Karpas-422 (cell line): ENCODE results near the gene TCEAL8. TPM values are rescaled to one million over a fixed set of nuclear protein-coding genes. Genes with fewer than 3 reads are reported as not detected.

ENCODE experiments used
- DNase-seq: peaks from one replicate; pipeline ENCODE4 v3.0.0-alpha.2; 2015
- H2AFZ ChIP-seq: fragments of 200-600 bp; sonication (generic); 2 replicates; pipeline ENCODE4 v1.6.1; 2014; ENCODE audit warnings: antibody characterized with exemption, low read length, mixed read lengths
- H3K27ac ChIP-seq: fragments of 200-600 bp; sonication (generic); 2 replicates; pipeline ENCODE4 v1.5.1; 2014; ENCODE audit warnings: mild to moderate bottlenecking, low read length, moderate library complexity
- H3K27me3 ChIP-seq: fragments of 200-600 bp; sonication (generic); 2 replicates; pipeline ENCODE4 v1.6.1; 2014; ENCODE audit warnings: low read length, mixed read lengths
- H3K36me3 ChIP-seq: fragments of 200-600 bp; sonication (generic); 2 replicates; pipeline ENCODE4 v1.6.1; 2014; ENCODE audit warnings: low read length, mixed read lengths; ENCODE audit not compliant: insufficient read depth
- H3K4me1 ChIP-seq: fragments of 200-600 bp; sonication (generic); 2 replicates; pipeline ENCODE4 v1.6.1; 2014; ENCODE audit warnings: mild to moderate bottlenecking, low read length, mixed read lengths
- H3K4me2 ChIP-seq: fragments of 200-600 bp; sonication (generic); 2 replicates; pipeline ENCODE4 v1.6.1; 2014; ENCODE audit warnings: low read length, low read depth, mild to moderate bottlenecking; ENCODE audit not compliant: poor library complexity, severe bottlenecking
- H3K4me3 ChIP-seq: fragments of 200-600 bp; sonication (generic); 2 replicates; pipeline ENCODE4 v1.5.1; 2014; ENCODE audit warnings: mild to moderate bottlenecking, antibody characterized with exemption, low read length, mixed read lengths
- H3K79me2 ChIP-seq: fragments of 200-600 bp; sonication (generic); 2 replicates; pipeline ENCODE4 v1.6.1; 2014; ENCODE audit warnings: mild to moderate bottlenecking, low read length, mixed read lengths
- H3K9ac ChIP-seq: fragments of 200-600 bp; sonication (generic); 2 replicates; pipeline ENCODE4 v1.6.0; 2014; ENCODE audit warnings: low read length
- H3K9me2 ChIP-seq: fragments of 200-600 bp; sonication (generic), shearing (Covaris generic); replicated peaks from 2 replicates; pipeline ENCODE4 v1.6.0; 2014; ENCODE audit warnings: mild to moderate bottlenecking, low read length, moderate library complexity; ENCODE audit not compliant: insufficient read depth
- H3K9me3 ChIP-seq: fragments of 300-700, 200-600 bp; sonication (generic); 2 replicates; pipeline ENCODE4 v1.6.1; 2014; ENCODE audit warnings: low read length, mixed read lengths
- H4K20me1 ChIP-seq: fragments of 200-600 bp; sonication (generic); 2 replicates; pipeline ENCODE4 v1.6.1; 2014; ENCODE audit warnings: mild to moderate bottlenecking, antibody characterized with exemption, low read length, low read depth; ENCODE audit not compliant: insufficient read depth
- total RNA-seq: library from RNA; depleted of rRNA; stranded (reverse); fragments of >200 nt; shearing (Covaris generic); gene quantifications from 2 replicates; pipeline ENCODE4 v1.2.3, GENCODE V29; 2014; ENCODE audit warnings: low replicate concordance; rRNA removed

TCEAL8 gene
- 43.8 and 44.3 TPM in 2 replicates for total RNA-seq

DNA sequence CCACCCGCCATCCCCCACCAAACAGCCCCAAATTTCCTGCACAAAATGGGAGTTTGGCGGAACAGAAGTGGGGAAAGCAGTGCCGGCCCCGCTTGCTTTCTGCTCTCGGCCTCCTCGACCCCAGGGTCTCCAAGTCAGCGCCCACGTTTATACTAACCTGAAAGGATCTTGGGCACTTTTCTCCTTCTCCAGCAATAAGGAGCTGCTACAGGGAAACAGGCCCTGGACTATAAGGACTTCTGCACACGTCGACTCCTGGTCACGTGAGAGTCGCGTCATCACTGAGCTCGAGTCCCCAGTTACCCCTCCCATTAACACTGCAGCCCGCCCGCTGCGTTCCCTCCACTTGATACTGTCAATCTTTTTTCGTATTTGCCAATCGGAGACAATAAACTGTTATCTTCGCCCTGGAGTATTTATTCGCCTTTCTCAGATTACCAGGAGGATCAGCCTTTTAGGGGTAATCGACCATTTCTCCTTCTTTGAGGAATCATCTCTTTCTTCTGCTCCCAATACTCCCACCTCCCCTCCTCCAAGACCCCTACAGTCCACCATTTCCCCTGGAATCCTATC is at the start of gene TCEAL8:
Gene TCEAL8 (minus strand): TSS at position 235 of the 573 bp plus-strand sequence. CDS start 1,176 bp downstream, outside the sequence.
- peak within 1 kb of the TSS; percentile 84 for H3K4me3 ChIP-seq
- no peaks in the 10 kb centered on the region for H3K27me3 ChIP-seq
- H3K9me2 ChIP-seq: no peaks in the 10 kb centered on the region
- H3K9ac ChIP-seq: peak within 1 kb of the TSS; percentile 86
- peaks cover 11% of the 10 kb centered on the region for H3K4me1 ChIP-seq
- peak within 1 kb of the TSS; percentile 37; the same call in 1 of the 2 replicates for H3K27ac ChIP-seq
- H2AFZ ChIP-seq: peak within 1 kb of the TSS; percentile 96
- no peaks in the 10 kb centered on the region for H3K9me3 ChIP-seq
- no peaks in the 10 kb centered on the region for H4K20me1 ChIP-seq
- no peaks in the 10 kb centered on the region for H3K36me3 ChIP-seq
- H3K79me2 ChIP-seq: peaks cover 5% of the 10 kb centered on the region; the same call in 1 of the 2 replicates
- peak; percentile 85 for DNase-seq
- H3K4me2 ChIP-seq: peak within 1 kb of the TSS; percentile 81

DNA sequence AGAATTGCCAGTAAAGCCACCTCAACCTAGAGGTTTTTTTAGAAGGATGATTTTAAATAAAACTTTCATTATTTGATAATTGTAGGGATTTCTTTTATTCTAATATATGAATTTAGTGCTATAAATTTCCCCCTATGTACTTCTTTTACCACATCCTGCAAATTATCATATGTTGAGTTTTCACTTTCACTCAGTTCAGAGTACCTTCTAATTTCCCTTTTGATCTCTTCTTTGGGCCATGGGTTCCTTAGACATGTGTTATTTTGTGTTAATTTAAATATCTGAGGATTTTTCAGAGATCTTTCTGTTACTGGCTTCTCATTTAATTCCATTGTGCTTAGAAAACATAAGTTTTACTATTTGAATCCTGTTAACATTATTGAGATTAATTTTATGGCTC is 49.8 kb upstream of the TCEAL8 start:
- Histone ChIP-seq H3K9me2 (no peaks in the 10 kb centered on the region), H2AFZ (no peak overlapping the region), H3K27ac (no peak overlapping the region), H4K20me1 (no peaks in the 10 kb centered on the region), H3K79me2 (no peaks in the 10 kb centered on the region), H3K9ac (no peak overlapping the region), H3K4me3 (no peak overlapping the region), H3K27me3 (no peaks in the 10 kb centered on the region), H3K36me3 (no peaks in the 10 kb centered on the region), H3K4me1 (no peaks in the 10 kb centered on the region), H3K4me2 (no peak overlapping the region), H3K9me3 (no peaks in the 10 kb centered on the region)
- no peak for DNase-seq

DNA sequence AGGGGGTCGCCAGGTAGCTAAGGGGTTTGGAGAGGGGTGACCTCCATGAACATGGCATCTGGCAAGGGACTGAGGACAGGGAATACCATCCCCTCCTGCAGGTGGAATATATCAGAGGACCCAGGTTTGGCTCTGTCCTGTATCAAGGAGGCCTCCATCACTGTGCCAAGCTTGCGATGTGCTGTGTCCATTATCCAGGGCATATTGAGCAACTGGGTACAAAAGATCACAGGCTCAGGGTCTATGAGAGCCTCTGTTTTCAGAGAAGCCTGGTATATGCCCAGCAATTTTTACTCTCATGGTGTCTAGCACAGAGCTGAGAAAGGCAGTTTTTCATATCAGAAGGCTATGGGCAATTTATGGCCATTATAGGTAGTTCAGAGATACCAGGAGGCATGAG is 38.2 kb upstream of the TCEAL8 start:
- H3K4me1 ChIP-seq: no peaks in the 10 kb centered on the region
- H3K36me3 ChIP-seq: no peaks in the 10 kb centered on the region
- no peak overlapping the region for H3K4me2 ChIP-seq
- no peaks in the 10 kb centered on the region for H3K79me2 ChIP-seq
- no peak overlapping the region for H2AFZ ChIP-seq
- no peak overlapping the region for H3K9ac ChIP-seq
- no peaks in the 10 kb centered on the region for H3K27me3 ChIP-seq
- no peak overlapping the region for H3K27ac ChIP-seq
- H4K20me1 ChIP-seq: no peaks in the 10 kb centered on the region
- H3K9me3 ChIP-seq: no peaks in the 10 kb centered on the region
- DNase-seq: no peak
- no peak overlapping the region for H3K4me3 ChIP-seq
- H3K9me2 ChIP-seq: no peaks in the 10 kb centered on the region

DNA sequence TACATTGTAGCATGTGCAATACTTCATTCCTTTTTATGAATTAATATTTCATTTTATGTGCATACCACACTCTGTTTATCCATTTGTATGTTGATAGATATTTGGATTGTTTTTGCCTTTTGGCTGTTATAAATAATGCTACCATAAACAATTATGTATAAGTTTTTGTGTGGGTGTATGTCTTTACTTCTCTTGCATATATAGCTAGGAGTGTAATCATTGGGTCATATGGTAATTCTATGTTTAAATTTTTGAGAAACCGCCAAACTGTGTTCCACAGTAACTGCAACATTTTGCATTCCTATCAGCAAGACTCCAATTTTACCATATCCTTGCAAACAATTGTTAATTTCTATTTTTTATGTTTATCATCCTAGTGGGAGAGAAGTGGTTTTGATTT is 24.7 kb upstream of the TCEAL8 start:
- no peaks in the 10 kb centered on the region for H3K9me3 ChIP-seq
- no peaks in the 10 kb centered on the region for H3K79me2 ChIP-seq
- no peak for DNase-seq
- H2AFZ ChIP-seq: no peak overlapping the region
- H3K9me2 ChIP-seq: no peaks in the 10 kb centered on the region
- H3K27me3 ChIP-seq: no peaks in the 10 kb centered on the region
- H3K27ac ChIP-seq: no peak overlapping the region
- H3K4me1 ChIP-seq: no peaks in the 10 kb centered on the region
- H3K9ac ChIP-seq: no peak overlapping the region
- H3K4me2 ChIP-seq: no peak overlapping the region
- 0 out of 2 replicates have a peak, but pooled peaks cover 3% of the 10 kb centered on the region for H4K20me1 ChIP-seq
- H3K36me3 ChIP-seq: no peaks in the 10 kb centered on the region
- no peak overlapping the region for H3K4me3 ChIP-seq

DNA sequence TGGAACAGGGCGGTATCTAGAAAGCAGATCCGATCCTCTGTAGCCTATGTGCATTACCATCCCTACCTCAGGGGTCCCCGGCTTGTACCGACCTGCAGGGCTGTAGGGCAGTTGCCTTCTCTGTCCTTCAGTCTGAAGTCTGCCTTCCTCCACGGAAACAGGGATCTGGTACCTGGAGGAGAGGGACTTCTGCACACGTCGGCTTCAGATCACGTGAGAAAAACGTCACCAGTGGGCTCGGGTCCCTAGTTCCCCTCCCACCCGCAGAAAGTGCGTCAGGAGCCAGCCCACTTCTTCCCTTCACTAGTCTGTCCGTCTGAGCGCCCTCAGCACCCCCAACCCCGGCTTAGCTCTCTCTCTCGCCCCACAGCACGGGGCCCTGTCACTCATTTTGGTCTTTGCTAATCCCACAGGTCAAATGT is 21.6 kb upstream of the TCEAL8 start, which contains the start of gene TCEAL5:
Gene TCEAL5 (minus strand): TSS at position 170 of the 422 bp plus-strand sequence. CDS start 2,187 bp downstream, outside the sequence.
- no peaks in the 10 kb centered on the region for H3K9me3 ChIP-seq
- no peak for DNase-seq
- no peak within 1 kb of the TSS for H3K9ac ChIP-seq
- H3K79me2 ChIP-seq: no peaks in the 10 kb centered on the region
- H3K4me2 ChIP-seq: no peak within 1 kb of the TSS
- no peak within 1 kb of the TSS for H3K4me3 ChIP-seq
- H3K27me3 ChIP-seq: no peaks in the 10 kb centered on the region
- H3K4me1 ChIP-seq: no peaks in the 10 kb centered on the region
- H3K27ac ChIP-seq: no peak within 1 kb of the TSS
- no peak within 1 kb of the TSS for H2AFZ ChIP-seq
- no peaks in the 10 kb centered on the region for H3K36me3 ChIP-seq
- 0 out of 2 replicates have a peak, but pooled peaks cover 3% of the 10 kb centered on the region for H4K20me1 ChIP-seq
- no peaks in the 10 kb centered on the region for H3K9me2 ChIP-seq

DNA sequence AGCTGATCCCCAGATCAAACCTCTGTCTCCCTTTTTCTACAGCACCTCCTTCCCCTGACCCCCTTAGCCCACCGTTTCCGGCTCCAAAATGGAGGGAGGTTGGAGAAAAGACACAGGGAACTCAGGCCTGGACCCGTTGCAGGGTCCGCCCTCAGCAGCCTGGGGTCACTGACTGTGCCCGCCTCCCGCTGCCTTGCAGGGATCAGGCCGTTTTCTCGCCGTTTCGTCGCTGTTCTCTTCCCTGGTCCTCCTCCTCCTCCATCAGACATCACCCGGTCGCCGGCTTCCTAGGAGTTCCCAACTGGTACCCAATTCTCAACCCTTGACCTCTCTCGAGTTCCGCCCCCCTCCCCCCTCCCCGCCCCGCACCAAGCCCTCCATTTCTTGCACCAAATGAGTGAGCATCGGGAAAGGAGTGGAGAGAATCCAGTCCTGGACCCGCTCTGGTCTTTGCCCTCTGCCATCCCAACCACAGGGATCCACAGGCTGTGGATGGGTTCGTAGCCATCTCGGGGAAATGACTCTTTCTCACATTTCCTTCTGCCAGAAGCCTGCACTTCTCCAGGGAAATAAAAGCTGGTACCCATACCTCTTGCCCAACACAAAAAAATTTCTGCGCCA is 21.1 kb upstream of the TCEAL8 start:
- no peaks in the 10 kb centered on the region for H3K9me2 ChIP-seq
- no peaks in the 10 kb centered on the region for H3K9me3 ChIP-seq
- no peaks in the 10 kb centered on the region for H3K4me1 ChIP-seq
- H3K36me3 ChIP-seq: no peaks in the 10 kb centered on the region
- no peaks in the 10 kb centered on the region for H3K27me3 ChIP-seq
- no peak overlapping the region for H2AFZ ChIP-seq
- no peak overlapping the region for H3K4me3 ChIP-seq
- H3K27ac ChIP-seq: no peak overlapping the region
- no peaks in the 10 kb centered on the region for H3K79me2 ChIP-seq
- 0 out of 2 replicates have a peak, but pooled peaks cover 3% of the 10 kb centered on the region for H4K20me1 ChIP-seq
- no peak for DNase-seq
- H3K4me2 ChIP-seq: no peak overlapping the region
- no peak overlapping the region for H3K9ac ChIP-seq

DNA sequence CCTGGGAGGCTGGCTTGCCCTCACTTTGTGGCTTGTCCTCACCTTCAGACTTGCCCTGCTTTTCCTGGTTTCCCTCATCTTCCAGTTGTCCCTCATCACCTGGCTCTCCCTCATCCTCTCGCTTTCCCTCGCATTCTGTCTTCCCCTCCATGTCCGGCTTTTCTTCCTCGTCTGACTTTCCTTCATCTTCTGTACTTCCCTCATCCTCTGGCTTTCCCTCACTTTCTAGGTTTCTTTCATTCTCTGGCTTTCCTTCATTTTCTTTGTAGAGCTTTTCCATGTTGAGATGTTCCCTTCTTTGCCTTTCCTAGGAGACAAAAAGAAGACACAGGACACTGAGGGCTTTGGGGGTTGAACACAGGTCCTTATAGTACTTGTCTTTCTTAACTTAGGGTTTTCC is 19.3 kb upstream of the TCEAL8 start:
- Histone ChIP-seq H2AFZ (no peak overlapping the region), H3K27ac (no peak overlapping the region), H3K9me2 (no peaks in the 10 kb centered on the region), H3K9ac (no peak overlapping the region), H3K79me2 (no peaks in the 10 kb centered on the region), H3K36me3 (no peaks in the 10 kb centered on the region), H3K4me2 (no peak overlapping the region), H3K27me3 (no peaks in the 10 kb centered on the region), H3K4me3 (no peak overlapping the region), H3K4me1 (no peaks in the 10 kb centered on the region), H4K20me1 (0 out of 2 replicates have a peak, but pooled peaks cover 3% of the 10 kb centered on the region), H3K9me3 (no peaks in the 10 kb centered on the region)
- DNase-seq: no peak

- H4K20me1 ChIP-seq: no peaks in the 10 kb centered on the region
- peaks cover 4% of the 10 kb centered on the region; the same call in 1 of the 2 replicates for H3K27me3 ChIP-seq
- no peak overlapping the region for H3K9ac ChIP-seq
- peaks cover 5% of the 10 kb centered on the region; the same call in 1 of the 2 replicates for H3K9me3 ChIP-seq
- H3K79me2 ChIP-seq: peaks cover 5% of the 10 kb centered on the region; the same call in 1 of the 2 replicates
- no peak overlapping the region for H3K27ac ChIP-seq
- H3K4me3 ChIP-seq: no peak overlapping the region
- DNase-seq: no peak
- H3K4me1 ChIP-seq: peaks cover 11% of the 10 kb centered on the region
- H3K9me2 ChIP-seq: no peaks in the 10 kb centered on the region
- no peak overlapping the region for H3K4me2 ChIP-seq
- H2AFZ ChIP-seq: no peak overlapping the region
- no peaks in the 10 kb centered on the region for H3K36me3 ChIP-seq
Observed at GRCh38 chrX:103258275-103258674, 3.3 kb upstream of the TCEAL8 start.
